ENCODE results near the gene ECM2. TPM values are rescaled to one million over a fixed set of nuclear protein-coding genes. Genes with fewer than 3 reads are reported as not detected.

Gene ECM2
- polyA plus RNA-seq, 1 experiment, result 1.9 TPM

DNA sequence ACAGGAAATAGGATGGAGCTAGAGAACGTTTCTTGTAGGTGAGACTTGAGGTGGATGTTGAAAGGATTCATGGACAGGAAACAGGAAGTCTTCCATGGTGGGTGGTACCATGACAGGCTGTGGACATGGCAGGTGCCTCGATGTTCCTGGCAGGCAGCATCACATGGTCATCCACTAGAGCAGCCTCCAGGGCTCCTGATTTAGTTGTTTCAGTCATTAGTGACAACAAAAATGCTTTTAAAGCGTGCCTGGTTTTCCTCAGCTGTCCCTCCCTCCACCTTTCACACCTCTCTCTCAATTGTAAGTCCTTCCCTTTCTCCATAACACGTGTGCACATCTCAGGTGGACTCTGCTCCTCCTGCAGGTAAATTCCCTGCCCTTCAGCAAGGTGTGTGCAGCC, 28.3 kb downstream of the ECM2 start:
- H3K27me3 ChIP-seq (ENCODE audit: control insufficient read depth, insufficient read depth, low read length), result no peaks in the 10 kb centered on the region
- CTCF ChIA-PET, result interaction anchor here (0.8 kb wide), 1 partner anchor 21 kb away, joined by 3 read pairs; no protein-coding TSS in a partner anchor
- POLR2A ChIA-PET, result no interaction called here
- no peak overlapping the region for H3K4me3 ChIP-seq (ENCODE audit: low read depth, low read length)
- DNase-seq (ENCODE audit: low read depth), result no peak
- H3K36me3 ChIP-seq (ENCODE audit: control insufficient read depth, insufficient read depth, low read length), result no peaks in the 10 kb centered on the region
- TF ChIP-seq, protein P1, sequence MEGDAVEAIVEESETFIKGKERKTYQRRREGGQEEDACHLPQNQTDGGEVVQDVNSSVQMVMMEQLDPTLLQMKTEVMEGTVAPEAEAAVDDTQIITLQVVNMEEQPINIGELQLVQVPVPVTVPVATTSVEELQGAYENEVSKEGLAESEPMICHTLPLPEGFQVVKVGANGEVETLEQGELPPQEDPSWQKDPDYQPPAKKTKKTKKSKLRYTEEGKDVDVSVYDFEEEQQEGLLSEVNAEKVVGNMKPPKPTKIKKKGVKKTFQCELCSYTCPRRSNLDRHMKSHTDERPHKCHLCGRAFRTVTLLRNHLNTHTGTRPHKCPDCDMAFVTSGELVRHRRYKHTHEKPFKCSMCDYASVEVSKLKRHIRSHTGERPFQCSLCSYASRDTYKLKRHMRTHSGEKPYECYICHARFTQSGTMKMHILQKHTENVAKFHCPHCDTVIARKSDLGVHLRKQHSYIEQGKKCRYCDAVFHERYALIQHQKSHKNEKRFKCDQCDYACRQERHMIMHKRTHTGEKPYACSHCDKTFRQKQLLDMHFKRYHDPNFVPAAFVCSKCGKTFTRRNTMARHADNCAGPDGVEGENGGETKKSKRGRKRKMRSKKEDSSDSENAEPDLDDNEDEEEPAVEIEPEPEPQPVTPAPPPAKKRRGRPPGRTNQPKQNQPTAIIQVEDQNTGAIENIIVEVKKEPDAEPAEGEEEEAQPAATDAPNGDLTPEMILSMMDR (IDR thresholded peaks at IDR 0.05; ENCODE audit: insufficient read depth, low read depth, low read length), result no peak

DNA sequence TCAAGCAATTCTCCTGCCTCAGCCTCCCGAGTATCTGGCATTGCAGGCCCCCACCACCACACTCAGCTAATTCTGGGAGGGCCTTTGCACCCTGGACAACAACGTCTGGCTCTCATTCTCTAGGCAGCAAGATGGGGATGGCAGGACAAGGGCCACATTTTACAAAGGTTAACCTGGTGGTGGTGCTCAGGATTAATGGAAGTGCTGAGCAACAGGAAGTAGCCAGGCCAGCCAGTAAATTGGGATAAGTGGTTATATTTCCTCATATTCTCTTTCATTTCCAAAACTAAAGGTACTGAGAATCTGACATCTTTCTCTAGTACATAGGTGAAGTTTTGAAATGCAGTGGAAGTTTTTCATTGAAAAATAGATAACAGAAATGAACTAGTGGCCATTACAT, 28.8 kb downstream of the ECM2 start:
- no peak for DNase-seq (ENCODE audit: low read depth)
- H3K36me3 ChIP-seq (ENCODE audit: control insufficient read depth, insufficient read depth, low read length), result no peaks in the 10 kb centered on the region
- no peak overlapping the region for H3K4me3 ChIP-seq (ENCODE audit: low read depth, low read length)
- POLR2A ChIA-PET, result no interaction called here
- CTCF ChIA-PET, result interaction anchor here (0.6 kb wide), 1 partner anchor 73 kb away, joined by 4 read pairs; no protein-coding TSS in a partner anchor
- TF ChIP-seq, protein P1 (IDR thresholded peaks at IDR 0.05; ENCODE audit: insufficient read depth, low read depth, low read length), result no peak
- no peaks in the 10 kb centered on the region for H3K27me3 ChIP-seq (ENCODE audit: control insufficient read depth, insufficient read depth, low read length)

- Histone ChIP-seq H3K4me3 (ENCODE audit: low read depth, low read length) (no peak overlapping the region), H3K27me3 (ENCODE audit: control insufficient read depth, insufficient read depth, low read length) (no peaks in the 10 kb centered on the region), H3K36me3 (ENCODE audit: control insufficient read depth, insufficient read depth, low read length) (no peaks in the 10 kb centered on the region)
- CTCF ChIA-PET, result interaction anchor here (0.6 kb wide), 1 partner anchor 72 kb away, joined by 4 read pairs; no protein-coding TSS in a partner anchor
- DNase-seq (ENCODE audit: low read depth), result peak; percentile 84
- TF ChIP-seq, protein P1 (IDR thresholded peaks at IDR 0.05; ENCODE audit: insufficient read depth, low read depth, low read length), result no peak
- POLR2A ChIA-PET, result interaction anchor here (0.6 kb wide), 1 partner anchor 42 kb away, joined by 3 read pairs; no protein-coding TSS in a partner anchor
These were observed 29.5 kb downstream of the ECM2 start for GRCh38 chr9:92506184-92506857.

GRCh38 chr9:92504881-92505280, 30.9 kb downstream of the ECM2 start:
- POLR2A ChIA-PET, result no interaction called here
- TF ChIP-seq, protein P1 (IDR thresholded peaks at IDR 0.05; ENCODE audit: insufficient read depth, low read depth, low read length), result no peak
- CTCF ChIA-PET, result interaction anchor here (1.0 kb wide), 1 partner anchor 22 kb away, joined by 3 read pairs; the partner anchor contains the start of gene ASPN

GRCh38 chr9:92503156-92503555, 32.6 kb downstream of the ECM2 start:
- ChIA-PET POLR2A (no interaction called here), CTCF (interaction anchor here (0.8 to 1.0 kb wide), 2 partner anchors 45 to 106 kb away, joined by 3 read pairs; no protein-coding TSS in a partner anchor)
- Histone ChIP-seq H3K36me3 (ENCODE audit: control insufficient read depth, insufficient read depth, low read length) (no peaks in the 10 kb centered on the region), H3K27me3 (ENCODE audit: control insufficient read depth, insufficient read depth, low read length) (no peaks in the 10 kb centered on the region), H3K4me3 (ENCODE audit: low read depth, low read length) (no peak overlapping the region)
- TF ChIP-seq, protein P1 (IDR thresholded peaks at IDR 0.05; ENCODE audit: insufficient read depth, low read depth, low read length), result no peak
- no peak for DNase-seq (ENCODE audit: low read depth)

More at GRCh38 chr9:92504881-92505280, 30.9 kb downstream of the ECM2 start:
- Histone ChIP-seq H3K4me3 (ENCODE audit: low read depth, low read length) (no peak overlapping the region), H3K27me3 (ENCODE audit: control insufficient read depth, insufficient read depth, low read length) (no peaks in the 10 kb centered on the region), H3K36me3 (ENCODE audit: control insufficient read depth, insufficient read depth, low read length) (no peaks in the 10 kb centered on the region)
- DNase-seq (ENCODE audit: low read depth), result no peak

Data from BJ (cell line).